Activated B cell treated with CpG ODN at 0.5 μM for 24 hours (primary cell): ENCODE measurements around the gene C22orf42. TPM values are rescaled to one million over a fixed set of nuclear protein-coding genes. Genes with fewer than 3 reads are reported as not detected.

Experiments used
- ATAC-seq: fragments of 200-7000 bp; cut with Tn5 transposase; one replicate; pipeline ENCODE4 v1.10.0; 2021; ENCODE audit warnings: low read depth, mild to moderate bottlenecking, moderate library complexity
- CTCF ChIA-PET: fragments of 350-600 bp; sonication (Branson Sonifier 250); formaldehyde crosslinking; loops from one replicate; lab custom pipeline; 2021; ENCODE audit warnings: antibody characterized with exemption; lab: Charles Lee
- POLR2A ChIA-PET: fragments of 350-600 bp; sonication (Branson Sonifier 250); formaldehyde crosslinking; loops from one replicate; lab custom pipeline; 2021; ENCODE audit warnings: antibody characterized with exemption; lab: Charles Lee
- DNase-seq: peaks from one replicate; pipeline ENCODE4 v3.0.0; 2022
- H3K27ac Mint-ChIP-seq: one replicate; pipeline ENCODE4 v1.8.0; 2020; ENCODE audit warnings: mixed read lengths
- H3K27me3 Mint-ChIP-seq: one replicate; pipeline ENCODE4 v1.8.0; 2021; ENCODE audit warnings: mixed read lengths
- H3K36me3 Mint-ChIP-seq: one replicate; pipeline ENCODE4 v1.8.0; 2021; ENCODE audit warnings: low read depth, mixed read lengths
- H3K4me1 Mint-ChIP-seq: one replicate; pipeline ENCODE4 v1.8.0; 2021; ENCODE audit warnings: mixed read lengths
- H3K4me3 Mint-ChIP-seq: one replicate; pipeline ENCODE4 v1.8.0; 2020; ENCODE audit warnings: mild to moderate bottlenecking, mixed read lengths
- H3K9me3 Mint-ChIP-seq: one replicate; pipeline ENCODE4 v1.8.0; 2020; ENCODE audit warnings: mixed read lengths
- intact Hi-C: fragments of 100-400 bp; cut with micrococcal nuclease; formaldehyde crosslinking; loops from one replicate; pipeline ENCODE4 v1.15.1; 2024
- total RNA-seq: library from RNA; stranded (reverse); gene quantifications from 2 replicates; pipeline ENCODE4 v1.2.3, GENCODE V29; 2022
- TF ChIP-seq, protein P1 (sequence below): fragments of 200-600 bp; IDR thresholded peaks from one replicate; pipeline ENCODE4 v1.8.0; 2022; ENCODE audit warnings: antibody characterized with exemption, mild to moderate bottlenecking

Gene C22orf42, protein sequence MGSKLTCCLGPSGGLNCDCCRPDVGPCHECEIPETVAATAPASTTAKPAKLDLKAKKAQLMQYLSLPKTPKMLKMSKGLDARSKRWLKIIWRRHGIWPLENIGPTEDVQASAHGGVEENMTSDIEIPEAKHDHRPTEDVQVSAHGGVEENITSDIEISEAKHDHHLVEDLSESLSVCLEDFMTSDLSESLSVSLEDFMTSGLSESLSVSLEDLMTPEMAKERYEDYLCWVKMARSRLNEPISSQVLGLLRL
- not detected in 2 replicates for total RNA-seq

DNA sequence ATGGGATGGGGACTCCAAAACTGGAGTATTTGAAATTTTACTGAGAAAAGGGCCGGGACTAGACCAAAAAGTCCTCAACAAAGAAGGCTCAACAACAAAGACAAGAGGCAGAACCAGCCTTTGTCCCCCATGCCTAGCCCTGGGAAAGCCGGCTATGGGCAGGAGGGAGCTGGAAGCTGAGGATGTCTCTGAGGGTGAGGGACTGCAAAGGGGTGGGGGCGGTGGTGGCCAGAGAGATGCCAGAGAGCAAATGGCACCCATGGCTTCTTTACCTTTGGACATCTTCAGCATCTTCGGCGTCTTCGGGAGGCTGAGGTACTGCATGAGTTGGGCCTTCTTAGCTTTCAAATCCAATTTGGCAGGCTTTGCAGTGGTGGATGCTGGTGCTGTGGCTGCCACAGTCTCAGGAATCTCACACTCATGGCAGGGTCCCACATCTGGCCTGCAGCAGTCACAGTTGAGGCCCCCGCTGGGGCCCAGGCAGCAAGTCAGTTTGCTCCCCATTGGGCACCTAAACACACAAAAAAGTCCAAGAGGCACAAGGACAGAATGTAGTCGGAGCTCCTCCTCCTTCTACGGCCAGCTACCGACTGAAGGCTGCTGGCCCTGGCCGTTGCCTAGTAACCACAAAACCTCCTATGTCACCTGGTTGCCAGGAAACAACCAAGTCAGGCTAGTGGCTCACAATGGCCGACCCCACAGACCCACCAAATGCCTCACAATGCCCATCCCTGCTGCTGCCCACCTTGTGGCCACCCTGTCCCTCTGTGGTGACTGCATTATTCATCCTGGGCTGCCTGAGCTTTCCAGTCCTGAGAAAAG, at the start of gene C22orf42:
C22orf42 (minus strand) TSS at position 592 of the 822 bp plus-strand sequence; CDS start at position 504, 88 bp downstream.
- H3K4me3 Mint-ChIP-seq: no peak within 1 kb of the TSS
- H3K27ac Mint-ChIP-seq: no peak within 1 kb of the TSS
- ChIA-PET POLR2A (no interaction called here), CTCF (interaction anchor here (0.6 kb wide), 1 partner anchor 109 kb away, joined by 3 read pairs; no protein-coding TSS in a partner anchor)
- no peaks in the 10 kb centered on the region for H3K36me3 Mint-ChIP-seq
- DNase-seq (no peak), ATAC-seq (no peak)
- H3K4me1 Mint-ChIP-seq: no peaks in the 10 kb centered on the region
- intact Hi-C loops: no loop called here
- no peaks in the 10 kb centered on the region for H3K9me3 Mint-ChIP-seq
- TF ChIP-seq, protein P1, sequence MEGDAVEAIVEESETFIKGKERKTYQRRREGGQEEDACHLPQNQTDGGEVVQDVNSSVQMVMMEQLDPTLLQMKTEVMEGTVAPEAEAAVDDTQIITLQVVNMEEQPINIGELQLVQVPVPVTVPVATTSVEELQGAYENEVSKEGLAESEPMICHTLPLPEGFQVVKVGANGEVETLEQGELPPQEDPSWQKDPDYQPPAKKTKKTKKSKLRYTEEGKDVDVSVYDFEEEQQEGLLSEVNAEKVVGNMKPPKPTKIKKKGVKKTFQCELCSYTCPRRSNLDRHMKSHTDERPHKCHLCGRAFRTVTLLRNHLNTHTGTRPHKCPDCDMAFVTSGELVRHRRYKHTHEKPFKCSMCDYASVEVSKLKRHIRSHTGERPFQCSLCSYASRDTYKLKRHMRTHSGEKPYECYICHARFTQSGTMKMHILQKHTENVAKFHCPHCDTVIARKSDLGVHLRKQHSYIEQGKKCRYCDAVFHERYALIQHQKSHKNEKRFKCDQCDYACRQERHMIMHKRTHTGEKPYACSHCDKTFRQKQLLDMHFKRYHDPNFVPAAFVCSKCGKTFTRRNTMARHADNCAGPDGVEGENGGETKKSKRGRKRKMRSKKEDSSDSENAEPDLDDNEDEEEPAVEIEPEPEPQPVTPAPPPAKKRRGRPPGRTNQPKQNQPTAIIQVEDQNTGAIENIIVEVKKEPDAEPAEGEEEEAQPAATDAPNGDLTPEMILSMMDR: no peak
- H3K27me3 Mint-ChIP-seq: peaks cover 14% of the 10 kb centered on the region

DNA sequence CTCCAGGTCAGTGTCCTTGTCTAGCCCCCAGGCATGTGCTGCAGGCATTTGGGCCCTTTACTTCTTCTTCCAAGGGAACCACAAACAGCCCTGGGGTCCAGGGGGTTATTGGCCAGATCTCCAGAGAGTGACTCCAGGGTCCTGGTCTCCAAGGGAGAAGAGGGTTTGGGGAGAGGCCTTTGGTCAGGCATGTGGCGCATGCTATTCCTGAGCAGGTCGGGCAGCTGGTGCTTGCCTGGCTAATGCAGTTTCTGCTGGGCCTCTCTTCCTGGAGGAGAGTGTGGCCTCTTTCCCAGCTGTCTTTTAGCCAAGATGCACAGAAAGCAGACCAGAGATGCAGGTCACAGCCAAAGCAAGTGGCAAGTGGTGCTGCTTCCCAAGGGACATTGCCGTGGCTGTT, 49.6 kb upstream of the C22orf42 start:
- no peak for DNase-seq
- ChIA-PET CTCF (no interaction called here), POLR2A (no interaction called here)
- H3K9me3 Mint-ChIP-seq: no peaks in the 10 kb centered on the region
- ATAC-seq: no peak
- TF ChIP-seq, protein P1: no peak
- intact Hi-C loops: loop anchor here (10.0 kb wide), 1 partner anchor 236 kb away; no protein-coding TSS in a partner anchor
- H3K4me1 Mint-ChIP-seq: no peaks in the 10 kb centered on the region
- no peak overlapping the region for H3K4me3 Mint-ChIP-seq
- H3K36me3 Mint-ChIP-seq: no peaks in the 10 kb centered on the region
- H3K27ac Mint-ChIP-seq: no peak overlapping the region
- peaks cover 19% of the 10 kb centered on the region for H3K27me3 Mint-ChIP-seq

DNA sequence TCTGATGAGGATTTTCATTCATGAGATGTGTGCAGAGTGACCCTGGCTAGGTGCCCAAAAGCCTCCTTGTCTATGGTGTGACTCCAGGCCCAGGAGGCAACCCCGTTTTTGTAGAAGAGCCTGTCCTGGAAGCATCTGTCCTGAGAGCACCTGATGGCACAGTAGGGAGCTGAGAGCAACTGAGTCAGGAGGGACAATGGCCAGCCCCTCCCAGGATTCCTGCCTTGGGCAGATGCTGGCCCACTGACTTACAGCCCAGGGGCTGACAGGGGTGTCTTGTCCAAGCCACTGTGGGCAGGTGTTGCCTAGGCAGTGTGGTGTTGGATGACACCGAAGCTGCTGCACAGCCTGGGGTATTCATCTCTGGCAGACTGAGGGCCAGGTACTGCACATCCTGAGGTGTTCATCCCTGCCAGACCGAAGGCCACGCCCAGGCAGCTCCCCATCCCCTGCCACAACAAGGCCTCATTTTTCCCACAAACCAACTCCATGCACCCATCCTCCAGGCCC, 48.9 kb upstream of the C22orf42 start:
- no peak overlapping the region for H3K27ac Mint-ChIP-seq
- no peaks in the 10 kb centered on the region for H3K9me3 Mint-ChIP-seq
- H3K36me3 Mint-ChIP-seq: no peaks in the 10 kb centered on the region
- peaks cover 25% of the 10 kb centered on the region for H3K27me3 Mint-ChIP-seq
- TF ChIP-seq, protein P1: no peak
- POLR2A ChIA-PET: no interaction called here
- no peaks in the 10 kb centered on the region for H3K4me1 Mint-ChIP-seq
- CTCF ChIA-PET: interaction anchor here (1.1 kb wide), 1 partner anchor 41 kb away, joined by 3 read pairs; no protein-coding TSS in a partner anchor
- intact Hi-C loops: loop anchor here (1.0 to 10.0 kb wide), 3 partner anchors 105 to 237 kb away; no protein-coding TSS in a partner anchor
- H3K4me3 Mint-ChIP-seq: no peak overlapping the region
- DNase-seq (no peak), ATAC-seq (no peak)

DNA sequence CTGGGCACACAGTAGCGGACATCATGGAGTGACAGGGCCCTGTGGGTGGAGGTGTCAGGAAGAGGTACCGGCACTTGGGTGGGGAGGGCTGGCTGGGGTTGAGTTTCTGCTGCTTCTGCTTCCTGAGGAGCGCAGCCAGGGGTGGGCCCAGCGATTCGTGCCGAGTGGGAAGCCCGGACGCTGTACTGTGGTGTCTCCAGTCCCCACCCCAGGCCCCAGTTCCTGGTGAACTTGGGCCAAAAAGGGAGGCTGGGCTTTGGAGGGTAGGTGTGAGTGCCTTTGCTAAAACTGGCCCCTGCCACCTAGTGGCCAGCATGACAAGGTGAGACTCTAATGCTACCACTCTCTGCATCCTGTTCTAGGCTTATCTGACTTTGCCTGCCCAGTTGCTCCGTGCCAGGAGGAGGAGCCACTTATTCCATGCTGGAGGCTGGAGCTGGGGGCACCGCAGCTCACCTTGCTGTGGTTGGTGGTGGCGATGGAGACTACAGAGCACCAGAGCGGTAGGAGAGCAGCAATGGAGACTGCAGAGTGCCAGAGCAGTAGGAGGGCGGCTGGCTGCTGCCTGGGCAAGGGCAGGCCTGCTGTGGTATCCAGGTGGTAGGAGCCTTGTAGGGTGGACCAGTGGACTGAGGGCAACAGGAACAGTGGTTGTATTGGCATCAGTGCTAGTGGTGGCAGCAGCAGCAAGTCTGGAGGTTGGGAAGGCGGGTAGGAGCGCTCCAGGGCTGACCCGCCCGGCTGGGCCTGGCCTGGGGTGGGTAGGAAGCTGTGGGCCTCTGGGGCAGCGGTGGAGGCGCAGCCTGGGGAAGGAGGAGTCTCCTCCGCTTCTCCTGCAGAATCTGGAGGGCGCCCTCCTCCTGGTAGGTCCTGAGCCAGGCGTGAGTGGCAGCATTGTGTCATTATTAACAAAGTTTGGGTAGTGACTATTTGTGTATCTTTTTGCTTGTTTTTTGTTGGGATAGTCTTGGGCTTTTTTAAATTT, 48.0 kb upstream of the C22orf42 start:
- POLR2A ChIA-PET: no interaction called here
- Mint-ChIP-seq H3K4me3 (no peak overlapping the region), H3K27ac (no peak overlapping the region), H3K36me3 (no peaks in the 10 kb centered on the region), H3K4me1 (no peaks in the 10 kb centered on the region), H3K9me3 (no peaks in the 10 kb centered on the region), H3K27me3 (peaks cover 31% of the 10 kb centered on the region)
- no peak for DNase-seq
- intact Hi-C loops: loop anchor here (1.0 to 10.0 kb wide), 3 partner anchors 104 to 238 kb away; no protein-coding TSS in a partner anchor
- peak; percentile 45 for ATAC-seq
- CTCF ChIA-PET: interaction anchor here (1.1 kb wide), 1 partner anchor 42 kb away, joined by 3 read pairs; no protein-coding TSS in a partner anchor
- TF ChIP-seq, protein P1: no peak
